AG04449 (cell line): ENCODE data around the gene SKIC3.

ENCODE experiments used
- CTCF ChIA-PET: fragments of 350-600 bp; formaldehyde crosslinking; extraction: SDS; loops from one replicate; lab custom pipeline; 2021; ENCODE audit warnings: antibody characterized with exemption; lab: Yijun Ruan, JAX
- POLR2A ChIA-PET: fragments of 400-600, 350-600 bp; formaldehyde crosslinking; extraction: SDS; loops from one replicate; lab custom pipeline; 2020; ENCODE audit warnings: antibody characterized with exemption, inconsistent platforms; lab: Yijun Ruan, JAX
- DNase-seq: peaks from one replicate; pipeline ENCODE4 v3.0.0-alpha.2; 2010; ENCODE audit warnings: low read depth, low spot score
- H3K4me3 ChIP-seq: 2 replicates; pipeline ENCODE4 v1.5.1; 2011; ENCODE audit warnings: low read depth, mild to moderate bottlenecking, control low read depth, low read length
- CTCF ChIP-seq: IDR thresholded peaks from one replicate; pipeline ENCODE4 v1.5.1; 2011; ENCODE audit warnings: mild to moderate bottlenecking, moderate library complexity, low read length, control low read depth, inconsistent platforms; ENCODE audit not compliant: insufficient read depth; ENCODE audit errors: missing control alignments

The SKIC3 gene

GRCh38 chr5:95511606-95512005, 43.2 kb downstream of the SKIC3 start:
- POLR2A ChIA-PET: no interaction called here
- CTCF ChIA-PET: no interaction called here
- TF ChIP-seq CTCF: no peak
- no peak overlapping the region for H3K4me3 ChIP-seq
- no peak for DNase-seq

- TF ChIP-seq CTCF: no peak
- ChIA-PET POLR2A (no interaction called here), CTCF (no interaction called here)
- no peak for DNase-seq
- H3K4me3 ChIP-seq: no peak overlapping the region
These were observed 46.2 kb downstream of the SKIC3 start for GRCh38 chr5:95508550-95508949.
